MCF 10A (cell line): ENCODE results near the gene BRD1. TPM values are rescaled to one million over a fixed set of nuclear protein-coding genes. Genes with fewer than 3 reads are reported as not detected.

ENCODE experiments used
- BruUV-seq: library from RNA; stranded (reverse); fragments of 400-500 nt; replicated peaks from 2 replicates; lab custom pipeline; 2021; lab: Mats Ljungman, UMichigan
- CTCF ChIA-PET: fragments of 300-600 bp; sonication (Branson Sonifier 250); formaldehyde crosslinking; extraction: SDS; loops from one replicate; lab custom pipeline; 2021; ENCODE audit warnings: antibody characterized with exemption, inconsistent platforms; lab: Yijun Ruan, JAX
- POLR2A ChIA-PET: fragments of 300-600, 350-650 bp; sonication (Branson Sonifier 250); formaldehyde crosslinking; extraction: SDS; loops from one replicate; lab custom pipeline; 2020; ENCODE audit warnings: antibody characterized with exemption, inconsistent platforms; lab: Yijun Ruan, JAX
- DNase-seq: peaks from one replicate; pipeline ENCODE4 v3.0.0-alpha.2; 2018; ENCODE audit not compliant: unreplicated experiment
- H3K27ac Mint-ChIP-seq: one replicate; pipeline ENCODE4 v1.8.0; 2022; ENCODE audit warnings: mild to moderate bottlenecking, low read depth, mixed read lengths; ENCODE audit not compliant: unreplicated experiment
- H3K27me3 Mint-ChIP-seq: one replicate; pipeline ENCODE4 v1.8.0; 2022; ENCODE audit warnings: mixed read lengths; ENCODE audit not compliant: insufficient read depth, unreplicated experiment
- H3K36me3 Mint-ChIP-seq: one replicate; pipeline ENCODE4 v1.8.0; 2022; ENCODE audit warnings: mild to moderate bottlenecking, moderate library complexity, mixed read lengths; ENCODE audit not compliant: insufficient read depth, unreplicated experiment
- H3K4me1 Mint-ChIP-seq: one replicate; pipeline ENCODE4 v1.8.0; 2022; ENCODE audit warnings: mixed read lengths; ENCODE audit not compliant: insufficient read depth, unreplicated experiment
- H3K4me3 Mint-ChIP-seq: one replicate; pipeline ENCODE4 v1.8.0; 2022; ENCODE audit warnings: mild to moderate bottlenecking, moderate library complexity, mixed read lengths; ENCODE audit not compliant: unreplicated experiment
- H3K9me3 Mint-ChIP-seq: one replicate; pipeline ENCODE4 v1.8.0; 2022; ENCODE audit warnings: mixed read lengths; ENCODE audit not compliant: unreplicated experiment
- intact Hi-C: fragments of 100-400 bp; cut with micrococcal nuclease; formaldehyde crosslinking; loops from 2 replicates; pipeline ENCODE4 v1.14.1; 2022
- total RNA-seq: library from RNA; stranded (reverse); gene quantifications from 2 replicates; pipeline ENCODE4 v1.2.3, GENCODE V29; 2022
- TF ChIP-seq, protein P1 (sequence below): fragments of 200-600 bp; IDR thresholded peaks from one replicate; pipeline ENCODE4 v1.8.0; 2022; ENCODE audit warnings: antibody characterized with exemption, mild to moderate bottlenecking; ENCODE audit not compliant: unreplicated experiment

Gene BRD1
- total RNA-seq, 1 experiment from 2014 or later, result 48.1 TPM

- POLR2A ChIA-PET, result no interaction called here
- intact Hi-C loops, result no loop called here
- no TSS peak for BruUV-seq
- CTCF ChIA-PET, result no interaction called here
- TF ChIP-seq, protein P1, sequence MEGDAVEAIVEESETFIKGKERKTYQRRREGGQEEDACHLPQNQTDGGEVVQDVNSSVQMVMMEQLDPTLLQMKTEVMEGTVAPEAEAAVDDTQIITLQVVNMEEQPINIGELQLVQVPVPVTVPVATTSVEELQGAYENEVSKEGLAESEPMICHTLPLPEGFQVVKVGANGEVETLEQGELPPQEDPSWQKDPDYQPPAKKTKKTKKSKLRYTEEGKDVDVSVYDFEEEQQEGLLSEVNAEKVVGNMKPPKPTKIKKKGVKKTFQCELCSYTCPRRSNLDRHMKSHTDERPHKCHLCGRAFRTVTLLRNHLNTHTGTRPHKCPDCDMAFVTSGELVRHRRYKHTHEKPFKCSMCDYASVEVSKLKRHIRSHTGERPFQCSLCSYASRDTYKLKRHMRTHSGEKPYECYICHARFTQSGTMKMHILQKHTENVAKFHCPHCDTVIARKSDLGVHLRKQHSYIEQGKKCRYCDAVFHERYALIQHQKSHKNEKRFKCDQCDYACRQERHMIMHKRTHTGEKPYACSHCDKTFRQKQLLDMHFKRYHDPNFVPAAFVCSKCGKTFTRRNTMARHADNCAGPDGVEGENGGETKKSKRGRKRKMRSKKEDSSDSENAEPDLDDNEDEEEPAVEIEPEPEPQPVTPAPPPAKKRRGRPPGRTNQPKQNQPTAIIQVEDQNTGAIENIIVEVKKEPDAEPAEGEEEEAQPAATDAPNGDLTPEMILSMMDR, result no peak
- Mint-ChIP-seq H3K36me3 (peaks cover 50% of the 10 kb centered on the region), H3K4me1 (no peaks in the 10 kb centered on the region), H3K9me3 (no peaks in the 10 kb centered on the region), H3K4me3 (no peak overlapping the region), H3K27ac (no peak overlapping the region), H3K27me3 (no peaks in the 10 kb centered on the region)
- DNase-seq, result no peak
These were observed 47.6 kb downstream of the BRD1 start for GRCh38 chr22:49779853-49780697.

DNA sequence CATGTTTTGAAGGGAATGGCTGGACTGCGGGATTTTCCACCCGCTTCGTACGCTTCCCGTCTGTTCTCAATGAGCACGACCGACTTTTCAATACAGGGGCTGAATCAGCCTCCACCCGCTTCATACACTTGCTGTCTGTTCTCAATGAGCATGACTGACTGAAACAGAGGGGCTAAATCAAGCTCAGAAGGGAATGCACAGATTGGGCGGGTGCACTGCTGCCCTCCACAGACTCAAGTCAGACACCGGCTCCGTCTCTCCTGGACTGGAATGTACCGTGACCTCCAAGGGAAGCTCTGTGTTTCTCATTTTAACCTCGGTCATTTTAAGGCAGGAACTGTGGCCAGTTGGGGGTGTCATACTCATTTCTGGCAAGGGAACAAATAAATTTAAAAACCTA, 48.5 kb downstream of the BRD1 start:
- Mint-ChIP-seq H3K36me3 (peaks cover 50% of the 10 kb centered on the region), H3K4me1 (no peaks in the 10 kb centered on the region), H3K27me3 (no peaks in the 10 kb centered on the region), H3K9me3 (no peaks in the 10 kb centered on the region), H3K4me3 (no peak overlapping the region), H3K27ac (no peak overlapping the region)
- ChIA-PET POLR2A (no interaction called here), CTCF (no interaction called here)
- DNase-seq, result no peak
- BruUV-seq, result no TSS peak
- TF ChIP-seq, protein P1, result no peak
- intact Hi-C loops, result no loop called here

DNA sequence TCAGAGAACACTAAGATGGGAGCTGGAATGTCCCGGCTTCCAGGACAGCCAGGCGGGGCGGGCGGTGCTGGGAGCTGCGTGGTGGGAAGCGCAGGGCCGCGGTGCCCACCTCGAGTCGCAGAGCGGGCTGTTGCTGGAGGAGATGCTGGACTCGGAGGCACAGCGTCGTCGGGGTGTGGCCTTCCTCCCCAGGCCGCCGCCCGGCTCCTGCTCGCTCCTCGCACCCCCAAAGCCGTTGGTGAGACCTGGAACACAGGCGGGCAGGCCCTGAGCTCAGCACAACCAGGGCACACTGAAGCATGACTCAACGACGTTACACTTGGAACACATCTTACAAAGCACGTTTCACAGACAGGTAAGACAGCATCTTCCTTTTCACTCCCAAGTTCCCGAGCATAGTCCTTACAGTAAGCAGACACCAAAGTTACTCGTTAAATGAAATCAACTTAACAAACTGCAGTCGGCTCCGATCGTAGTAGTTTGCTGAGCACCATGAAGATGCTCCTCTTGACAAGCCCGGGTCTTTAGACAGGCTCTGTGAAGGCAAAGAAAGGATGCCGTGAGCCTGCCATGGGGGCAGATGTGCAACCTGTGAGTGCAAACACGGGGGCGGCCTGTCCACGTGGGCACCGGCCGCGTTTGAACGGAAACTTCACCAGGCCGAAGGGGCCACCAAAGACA, 50.0 kb downstream of the BRD1 start:
- H3K27ac Mint-ChIP-seq, result no peak overlapping the region
- POLR2A ChIA-PET, result no interaction called here
- no peak for DNase-seq
- CTCF ChIA-PET, result interaction anchor here (1.7 to 1.8 kb wide), 2 partner anchors 10 to 16 kb away, joined by 4 to 5 read pairs; no protein-coding TSS in a partner anchor
- no peaks in the 10 kb centered on the region for H3K9me3 Mint-ChIP-seq
- TF ChIP-seq, protein P1, result no peak
- BruUV-seq, result no TSS peak
- H3K4me3 Mint-ChIP-seq, result no peak overlapping the region
- no peaks in the 10 kb centered on the region for H3K27me3 Mint-ChIP-seq
- intact Hi-C loops, result no loop called here
- no peaks in the 10 kb centered on the region for H3K4me1 Mint-ChIP-seq
- H3K36me3 Mint-ChIP-seq, result peaks cover 54% of the 10 kb centered on the region

DNA sequence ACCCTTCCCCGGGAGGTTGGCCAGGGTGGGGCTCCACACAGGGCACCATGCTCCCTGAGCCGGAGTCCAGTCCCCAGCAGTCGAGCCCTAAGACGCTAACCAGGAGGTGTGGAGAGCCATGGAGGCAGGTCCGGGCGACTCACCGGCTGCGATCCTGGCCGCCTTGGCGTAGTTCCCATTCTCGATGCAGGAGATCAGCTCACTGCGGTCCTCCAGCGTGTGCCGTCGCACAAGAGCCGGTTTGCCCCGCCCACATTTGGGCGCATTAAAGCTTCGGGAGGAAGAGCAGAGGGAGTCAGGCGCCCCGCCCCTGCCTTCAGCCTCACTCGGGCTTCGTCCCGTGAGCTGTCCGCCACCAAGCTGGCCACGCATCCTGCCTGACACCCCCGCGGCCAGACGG, 50.8 kb downstream of the BRD1 start:
- DNase-seq, result no peak
- intact Hi-C loops, result no loop called here
- H3K27ac Mint-ChIP-seq, result no peak overlapping the region
- H3K9me3 Mint-ChIP-seq, result no peaks in the 10 kb centered on the region
- BruUV-seq, result no TSS peak
- H3K27me3 Mint-ChIP-seq, result no peaks in the 10 kb centered on the region
- CTCF ChIA-PET, result interaction anchor here (1.7 to 1.8 kb wide), 2 partner anchors 9 to 15 kb away, joined by 4 to 5 read pairs; no protein-coding TSS in a partner anchor
- TF ChIP-seq, protein P1, result no peak
- no peak overlapping the region for H3K4me3 Mint-ChIP-seq
- POLR2A ChIA-PET, result no interaction called here
- no peaks in the 10 kb centered on the region for H3K4me1 Mint-ChIP-seq
- peaks cover 61% of the 10 kb centered on the region for H3K36me3 Mint-ChIP-seq
